ENCODE data around the gene GJA5.
A peak's percentile ranks its signal among the peaks of the same experiment; 100 is the strongest.

The GJA5 gene

GRCh38 chr1:147787765-147788164 is 27.4 kb upstream of the GJA5 start:
- no peak overlapping the region for H3K9ac ChIP-seq
- H4K20me1 ChIP-seq: no peaks in the 10 kb centered on the region
- H3K36me3 ChIP-seq: no peaks in the 10 kb centered on the region
- H3K4me3 ChIP-seq: no peak overlapping the region
- no peaks in the 10 kb centered on the region; a peak in 1 of 22 replicates for H3K9me3 ChIP-seq (replicated peaks in 1 of 11)
- TF ChIP-seq Cebpa-rat (IDR thresholded peaks at IDR 0.05): no peak
- H3K27me3 ChIP-seq: no peaks in the 10 kb centered on the region
- 0 out of 22 replicates have a peak overlapping the region, but pooled peaks of 1 of the 11 experiments have one; percentile 6 for H3K4me2 ChIP-seq
- peaks cover 0 to 7% (median 0%) of the 10 kb centered on the region in 10 experiments; a peak in 2 of 20 replicates for H3K4me1 ChIP-seq
- H3K27ac ChIP-seq: no peak overlapping the region

GRCh38 chr1:147786536-147786935 is 26.1 kb upstream of the GJA5 start:
- Histone ChIP-seq H3K36me3 (no peaks in the 10 kb centered on the region), H3K4me2 (no peak overlapping the region), H3K9me3 (replicated peaks in 1 of 11) (no peaks in the 10 kb centered on the region; a peak in 1 of 22 replicates), H3K4me1 (peaks cover 0 to 7% (median 0%) of the 10 kb centered on the region in 10 experiments; a peak in 2 of 20 replicates), H3K9ac (no peak overlapping the region), H3K27ac (no peak overlapping the region), H3K27me3 (no peaks in the 10 kb centered on the region), H3K4me3 (no peak overlapping the region), H4K20me1 (no peaks in the 10 kb centered on the region)
- TF ChIP-seq Cebpa-rat (IDR thresholded peaks at IDR 0.05): no peak

GRCh38 chr1:147785794-147786506 is 25.5 kb upstream of the GJA5 start:
- H3K27me3 ChIP-seq: no peaks in the 10 kb centered on the region
- H3K36me3 ChIP-seq: no peaks in the 10 kb centered on the region
- no peak overlapping the region for H3K4me3 ChIP-seq
- no peak overlapping the region for H3K9ac ChIP-seq
- no peak for TF ChIP-seq Cebpa-rat (IDR thresholded peaks at IDR 0.05)
- no peaks in the 10 kb centered on the region for H4K20me1 ChIP-seq
- H3K9me3 ChIP-seq (replicated peaks in 1 of 11): no peaks in the 10 kb centered on the region; a peak in 1 of 22 replicates
- no peak overlapping the region for H3K4me2 ChIP-seq
- no peak overlapping the region for H3K27ac ChIP-seq
- H3K4me1 ChIP-seq: peaks cover 0 to 7% (median 0%) of the 10 kb centered on the region in 10 experiments; a peak in 2 of 20 replicates

- Histone ChIP-seq H3K9me3 (replicated peaks in 1 of 11) (no peaks in the 10 kb centered on the region; a peak in 1 of 22 replicates), H3K27me3 (no peaks in the 10 kb centered on the region), H3K27ac (no peak overlapping the region), H3K9ac (no peak overlapping the region), H3K4me3 (no peak overlapping the region), H4K20me1 (no peaks in the 10 kb centered on the region), H3K4me1 (peaks cover 0 to 7% (median 0%) of the 10 kb centered on the region in 10 experiments; a peak in 2 of 20 replicates), H3K4me2 (no peak overlapping the region), H3K36me3 (no peaks in the 10 kb centered on the region)
- no peak for TF ChIP-seq Cebpa-rat (IDR thresholded peaks at IDR 0.05)
These were observed 24.5 kb upstream of the GJA5 start for GRCh38 chr1:147784941-147785340.

GRCh38 chr1:147781056-147781471 is 20.7 kb upstream of the GJA5 start:
- Histone ChIP-seq H4K20me1 (no peaks in the 10 kb centered on the region), H3K9me3 (replicated peaks in 1 of 11) (no peaks in the 10 kb centered on the region), H3K4me3 (no peak overlapping the region), H3K9ac (no peak overlapping the region), H3K36me3 (no peaks in the 10 kb centered on the region), H3K27me3 (no peaks in the 10 kb centered on the region), H3K4me1 (no peaks in the 10 kb centered on the region; a peak in 1 of 20 replicates), H3K27ac (no peak overlapping the region), H3K4me2 (0 out of 22 replicates have a peak overlapping the region, but pooled peaks of 1 of the 11 experiments have one; percentile 24)
- TF ChIP-seq Cebpa-rat (IDR thresholded peaks at IDR 0.05): no peak

GRCh38 chr1:147777694-147778093 is 17.3 kb upstream of the GJA5 start:
- H3K4me3 ChIP-seq: no peak overlapping the region
- no peaks in the 10 kb centered on the region for H4K20me1 ChIP-seq
- H3K9me3 ChIP-seq (replicated peaks in 1 of 11): no peaks in the 10 kb centered on the region
- TF ChIP-seq Cebpa-rat (IDR thresholded peaks at IDR 0.05): no peak
- no peak overlapping the region for H3K27ac ChIP-seq
- no peaks in the 10 kb centered on the region for H3K27me3 ChIP-seq
- no peak overlapping the region for H3K9ac ChIP-seq
- H3K36me3 ChIP-seq: no peaks in the 10 kb centered on the region
- peaks cover 9 to 12% (median 10%) of the 10 kb centered on the region in 10 experiments for H3K4me1 ChIP-seq
- H3K4me2 ChIP-seq: no peak overlapping the region

- Histone ChIP-seq H3K36me3 (no peaks in the 10 kb centered on the region), H3K4me1 (peaks cover 29 to 47% (median 41%) of the 10 kb centered on the region in 10 experiments), H3K9me3 (replicated peaks in 1 of 11) (no peaks in the 10 kb centered on the region), H4K20me1 (no peaks in the 10 kb centered on the region), H3K4me2 (peak overlapping the region; percentile 59 to 92 (median 79)), H3K27me3 (no peaks in the 10 kb centered on the region), H3K27ac (no peak overlapping the region), H3K4me3 (peak overlapping the region in 2 of 10 experiments; percentile 40 to 45; a peak in 3 of 20 replicates), H3K9ac (no peak overlapping the region)
- TF ChIP-seq Cebpa-rat (IDR thresholded peaks at IDR 0.05): no peak
These were observed 12.9 kb upstream of the GJA5 start for GRCh38 chr1:147773215-147773715.

- no peaks in the 10 kb centered on the region for H3K9me3 ChIP-seq (replicated peaks in 1 of 11)
- peak overlapping the region in 2 of 11 experiments; percentile 7 to 9; a peak in 1 of 22 replicates for H3K9ac ChIP-seq
- TF ChIP-seq Cebpa-rat (IDR thresholded peaks at IDR 0.05): no peak
- H3K27me3 ChIP-seq: no peaks in the 10 kb centered on the region
- peak overlapping the region in 2 of 11 experiments; percentile 20 to 49; a peak in 1 of 22 replicates for H3K27ac ChIP-seq
- peak overlapping the region; percentile 59 to 92 (median 79) for H3K4me2 ChIP-seq
- H3K4me1 ChIP-seq: peaks cover 29 to 47% (median 41%) of the 10 kb centered on the region in 10 experiments
- H4K20me1 ChIP-seq: no peaks in the 10 kb centered on the region
- H3K4me3 ChIP-seq: peak overlapping the region in 2 of 10 experiments; percentile 40 to 45; a peak in 4 of 20 replicates
- H3K36me3 ChIP-seq: no peaks in the 10 kb centered on the region
These were observed 12.2 kb upstream of the GJA5 start for GRCh38 chr1:147772570-147772969.
